Nucleus accumbens (tissue), 56 donors: Measurements from ENCODE around the gene PAQR7.

Source experiments
- DNase-seq, 56 donors: peaks; one replicate each; lab custom pipeline; 2025; lab: John Stamatoyannopoulos, UW

Gene PAQR7

GRCh38 chr1:25904943-25905679 is 29.6 kb upstream of the PAQR7 start:
- peak in 55 of 56 donors; percentile 55 to 99 (median 92) for DNase-seq

- DNase-seq = no peak
These were observed 28.5 kb upstream of the PAQR7 start for GRCh38 chr1:25903986-25904385.

- peak in 1 of 56 donors; percentile 16 for DNase-seq
These were observed 27.0 kb upstream of the PAQR7 start for GRCh38 chr1:25902462-25902861.

GRCh38 chr1:25900219-25900618 is 24.7 kb upstream of the PAQR7 start:
- DNase-seq = peak in 45 of 56 donors; percentile 13 to 78 (median 58)

- peak in 2 of 56 donors; percentile 12 to 25 for DNase-seq
These were observed 24.3 kb upstream of the PAQR7 start for GRCh38 chr1:25899792-25900191.

- DNase-seq = no peak
These were observed 22.9 kb upstream of the PAQR7 start for GRCh38 chr1:25898223-25899015.

GRCh38 chr1:25897754-25898153 is 22.2 kb upstream of the PAQR7 start:
- DNase-seq = peak in 1 of 56 donors; percentile 19

- DNase-seq = no peak
These were observed 20.8 kb upstream of the PAQR7 start for GRCh38 chr1:25896266-25896665.

GRCh38 chr1:25895365-25895990 is 20.0 kb upstream of the PAQR7 start:
- peak in 55 of 56 donors; percentile 31 to 93 (median 84) for DNase-seq

GRCh38 chr1:25893116-25893515 is 17.6 kb upstream of the PAQR7 start:
- no peak for DNase-seq

- no peak for DNase-seq
These were observed 16.1 kb upstream of the PAQR7 start for GRCh38 chr1:25891606-25892005.

- no peak for DNase-seq
These were observed 14.9 kb upstream of the PAQR7 start for GRCh38 chr1:25890239-25891034.

GRCh38 chr1:25889470-25889869 is 14.0 kb upstream of the PAQR7 start:
- DNase-seq = no peak

- no peak for DNase-seq
These were observed 13.0 kb upstream of the PAQR7 start for GRCh38 chr1:25888426-25888987.

GRCh38 chr1:25885602-25886001 is 10.1 kb upstream of the PAQR7 start:
- DNase-seq = no peak

GRCh38 chr1:25881266-25881665 is 5.8 kb upstream of the PAQR7 start:
- no peak for DNase-seq

GRCh38 chr1:25880518-25880917 is 5.0 kb upstream of the PAQR7 start:
- DNase-seq = no peak

- no peak for DNase-seq
These were observed 4.2 kb upstream of the PAQR7 start for GRCh38 chr1:25879675-25880074.

- DNase-seq = no peak
These were observed 3.2 kb upstream of the PAQR7 start for GRCh38 chr1:25878690-25879089.

- no peak for DNase-seq
These were observed 1.6 kb upstream of the PAQR7 start for GRCh38 chr1:25877155-25877554.
